ENCODE data around the gene MYO5C. TPM values are rescaled to one million over a fixed set of nuclear protein-coding genes. Genes with fewer than 3 reads are reported as not detected.

Gene MYO5C
- total RNA-seq, 1 experiment from 2014 or later: 28.2 TPM

DNA sequence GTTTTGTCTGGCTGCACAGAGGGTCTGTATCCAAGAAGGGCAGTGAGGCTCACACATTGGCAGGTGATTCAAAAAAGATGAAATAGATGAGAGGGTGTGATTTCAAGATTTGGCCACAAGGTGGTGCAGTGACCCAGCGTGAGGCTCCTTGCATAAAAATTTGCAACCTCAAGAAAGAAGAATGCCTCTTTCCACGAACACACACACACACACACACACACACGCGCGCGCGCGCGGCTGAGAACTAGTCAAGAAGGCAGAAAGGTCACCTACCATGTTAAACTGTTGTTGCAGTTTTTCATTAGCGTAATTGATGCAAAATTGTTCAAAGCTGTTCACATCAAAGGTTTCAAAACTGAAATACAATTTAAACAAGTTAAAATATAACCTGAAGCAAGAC lies 39.2 kb downstream of the MYO5C start:
- POLR2A ChIA-PET: interaction anchor here (0.6 kb wide), 1 partner anchor 32 kb away, joined by 8 read pairs; no protein-coding TSS in a partner anchor
- TF ChIP-seq TCF7L2 (IDR thresholded peaks at IDR 0.05; ENCODE audit: low read depth, low read length) (peak; percentile 28; the same call in 1 of the 2 replicates), POLR2AphosphoS5 (IDR thresholded peaks at IDR 0.05; ENCODE audit: low read depth, low read length) (no peak), CTCF (IDR thresholded peaks at IDR 0.05) (peak; percentile 89), SIN3A (IDR thresholded peaks at IDR 0.05; ENCODE audit: borderline replicate concordance, insufficient read depth, low read depth, low read length) (no peak)
- TF ChIP-seq, protein P1, sequence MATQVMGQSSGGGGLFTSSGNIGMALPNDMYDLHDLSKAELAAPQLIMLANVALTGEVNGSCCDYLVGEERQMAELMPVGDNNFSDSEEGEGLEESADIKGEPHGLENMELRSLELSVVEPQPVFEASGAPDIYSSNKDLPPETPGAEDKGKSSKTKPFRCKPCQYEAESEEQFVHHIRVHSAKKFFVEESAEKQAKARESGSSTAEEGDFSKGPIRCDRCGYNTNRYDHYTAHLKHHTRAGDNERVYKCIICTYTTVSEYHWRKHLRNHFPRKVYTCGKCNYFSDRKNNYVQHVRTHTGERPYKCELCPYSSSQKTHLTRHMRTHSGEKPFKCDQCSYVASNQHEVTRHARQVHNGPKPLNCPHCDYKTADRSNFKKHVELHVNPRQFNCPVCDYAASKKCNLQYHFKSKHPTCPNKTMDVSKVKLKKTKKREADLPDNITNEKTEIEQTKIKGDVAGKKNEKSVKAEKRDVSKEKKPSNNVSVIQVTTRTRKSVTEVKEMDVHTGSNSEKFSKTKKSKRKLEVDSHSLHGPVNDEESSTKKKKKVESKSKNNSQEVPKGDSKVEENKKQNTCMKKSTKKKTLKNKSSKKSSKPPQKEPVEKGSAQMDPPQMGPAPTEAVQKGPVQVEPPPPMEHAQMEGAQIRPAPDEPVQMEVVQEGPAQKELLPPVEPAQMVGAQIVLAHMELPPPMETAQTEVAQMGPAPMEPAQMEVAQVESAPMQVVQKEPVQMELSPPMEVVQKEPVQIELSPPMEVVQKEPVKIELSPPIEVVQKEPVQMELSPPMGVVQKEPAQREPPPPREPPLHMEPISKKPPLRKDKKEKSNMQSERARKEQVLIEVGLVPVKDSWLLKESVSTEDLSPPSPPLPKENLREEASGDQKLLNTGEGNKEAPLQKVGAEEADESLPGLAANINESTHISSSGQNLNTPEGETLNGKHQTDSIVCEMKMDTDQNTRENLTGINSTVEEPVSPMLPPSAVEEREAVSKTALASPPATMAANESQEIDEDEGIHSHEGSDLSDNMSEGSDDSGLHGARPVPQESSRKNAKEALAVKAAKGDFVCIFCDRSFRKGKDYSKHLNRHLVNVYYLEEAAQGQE (IDR thresholded peaks at IDR 0.05; ENCODE audit: insufficient read depth in 1 of 2, low read depth in 2 of 2, low read length in 1 of 2): no peak
- Histone ChIP-seq H3K27ac (ENCODE audit: low read length) (no peak overlapping the region), H3K27me3 (ENCODE audit: control insufficient read depth, insufficient read depth, low read length) (no peaks in the 10 kb centered on the region), H3K36me3 (ENCODE audit: control insufficient read depth, insufficient read depth, low read length) (no peaks in the 10 kb centered on the region), H3K4me3 (ENCODE audit: low read depth in 2 of 2, low read length in 2 of 2) (no peak overlapping the region), H3K9me3 (ENCODE audit: control insufficient read depth, insufficient read depth, low read depth, low read length) (no peaks in the 10 kb centered on the region), H3K4me1 (ENCODE audit: control insufficient read depth, insufficient read depth, low read length) (peaks cover 15% of the 10 kb centered on the region)
- CTCF ChIA-PET: interaction anchor here (0.5 to 1.4 kb wide), 7 partner anchors 15 to 1470 kb away, joined by 3 to 6 read pairs (median 5); no protein-coding TSS in a partner anchor
- no TSS peak for BruUV-seq (replicated peaks)
- ATAC-seq (peak; percentile 61; the same call in 1 of the 2 replicates), DNase-seq (ENCODE audit: low read depth, low spot score) (peak; percentile 81)
- in situ Hi-C loops (cut with HindIII; ENCODE audit: low pct_unique_long_range_greater_than_20kb, low sequenced_read_pairs): no loop called here
- intact Hi-C loops (cut with micrococcal nuclease; ENCODE audit: unreplicated experiment): loop anchor here (1.0 to 10.0 kb wide), 5 partner anchors 78 to 479 kb away; partner anchors contain the start of genes ARPP19 and MYO5A

GRCh38 chr15:52255935-52256334 lies 39.7 kb downstream of the MYO5C start:
- H3K27me3 ChIP-seq (ENCODE audit: control insufficient read depth, insufficient read depth, low read length): no peaks in the 10 kb centered on the region
- TF ChIP-seq, protein P1 (IDR thresholded peaks at IDR 0.05; ENCODE audit: insufficient read depth in 1 of 2, low read depth in 2 of 2, low read length in 1 of 2): no peak
- no peak for TF ChIP-seq POLR2AphosphoS5 (IDR thresholded peaks at IDR 0.05; ENCODE audit: low read depth, low read length)
- TF ChIP-seq CTCF (IDR thresholded peaks at IDR 0.05): no peak
- TF ChIP-seq TCF7L2 (IDR thresholded peaks at IDR 0.05; ENCODE audit: low read depth, low read length): no peak
- TF ChIP-seq SIN3A (IDR thresholded peaks at IDR 0.05; ENCODE audit: borderline replicate concordance, insufficient read depth, low read depth, low read length): no peak
- in situ Hi-C loops (cut with HindIII; ENCODE audit: low pct_unique_long_range_greater_than_20kb, low sequenced_read_pairs): no loop called here
- H3K9me3 ChIP-seq (ENCODE audit: control insufficient read depth, insufficient read depth, low read depth, low read length): no peaks in the 10 kb centered on the region
- ATAC-seq (no peak), DNase-seq (ENCODE audit: low read depth, low spot score) (no peak)
- no TSS peak for BruUV-seq (replicated peaks)
- H3K4me3 ChIP-seq (ENCODE audit: low read depth in 2 of 2, low read length in 2 of 2): no peak overlapping the region
- H3K36me3 ChIP-seq (ENCODE audit: control insufficient read depth, insufficient read depth, low read length): no peaks in the 10 kb centered on the region
- H3K27ac ChIP-seq (ENCODE audit: low read length): no peak overlapping the region
- intact Hi-C loops (cut with micrococcal nuclease; ENCODE audit: unreplicated experiment): loop anchor here (1.0 to 10.0 kb wide), 5 partner anchors 79 to 479 kb away; partner anchors contain the start of genes ARPP19 and MYO5A
- ChIA-PET CTCF (interaction anchor here (1.4 kb wide), 1 partner anchor 480 kb away, joined by 6 read pairs; no protein-coding TSS in a partner anchor), POLR2A (no interaction called here)
- peaks cover 17% of the 10 kb centered on the region for H3K4me1 ChIP-seq (ENCODE audit: control insufficient read depth, insufficient read depth, low read length)

Measured in Panc1 (cell line).